ENCODE measurements around the gene VWA7. TPM values are rescaled to one million over a fixed set of nuclear protein-coding genes. Genes with fewer than 3 reads are reported as not detected.

The VWA7 gene
- total RNA-seq, 1 experiment from 2014 or later: 0.34 TPM

Small RNAs within 50 kb of the gene (small RNA-seq; reads per million reads assigned to genes)
- gene MSH5-SAPCD1 (not detected), gene RF00019 (not detected), gene RNU6-850P (not detected), gene SAPCD1 (not detected)

Other genes starting within 250 kb of the VWA7 start
- gene MCCD1, start 248.4 kb downstream of the VWA7 start, total RNA-seq (2014; rRNA removed; shearing (Covaris generic); ENCODE audit: low replicate concordance): not detected in 2 replicates
- gene DDX39B, start 235.3 kb downstream of the VWA7 start, total RNA-seq (2014; rRNA removed; shearing (Covaris generic); ENCODE audit: low replicate concordance): 412 and 561 TPM in 2 replicates
- gene ATP6V1G2, start 230.7 kb downstream of the VWA7 start, total RNA-seq (2014; rRNA removed; shearing (Covaris generic); ENCODE audit: low replicate concordance): 15.2 and 34.9 TPM in 2 replicates
- 21.8 and 46.1 TPM in 2 replicates for gene NFKBIL1, start 229.7 kb downstream of the VWA7 start, total RNA-seq (2014; rRNA removed; shearing (Covaris generic); ENCODE audit: low replicate concordance)
- 71.1 and 128 TPM in 2 replicates for gene LTA, start 205.0 kb downstream of the VWA7 start, total RNA-seq (2014; rRNA removed; shearing (Covaris generic); ENCODE audit: low replicate concordance)
- 223 and 233 TPM in 2 replicates for gene TNF, start 201.8 kb downstream of the VWA7 start, total RNA-seq (2014; rRNA removed; shearing (Covaris generic); ENCODE audit: low replicate concordance)
- 74.1 and 241 TPM in 2 replicates for gene LTB, start 194.9 kb downstream of the VWA7 start, total RNA-seq (2014; rRNA removed; shearing (Covaris generic); ENCODE audit: low replicate concordance)
- 5.1 and 6.6 TPM in 2 replicates for gene LST1, start 191.1 kb downstream of the VWA7 start, total RNA-seq (2014; rRNA removed; shearing (Covaris generic); ENCODE audit: low replicate concordance)
- gene NCR3, start 184.3 kb downstream of the VWA7 start, total RNA-seq (2014; rRNA removed; shearing (Covaris generic); ENCODE audit: low replicate concordance): not detected in 2 replicates
- gene AIF1, start 162.1 kb downstream of the VWA7 start, total RNA-seq (2014; rRNA removed; shearing (Covaris generic); ENCODE audit: low replicate concordance): 0.76 TPM in 1 of 2 replicates, not detected in the other
- 123 and 147 TPM in 2 replicates for gene PRRC2A, start 156.6 kb downstream of the VWA7 start, total RNA-seq (2014; rRNA removed; shearing (Covaris generic); ENCODE audit: low replicate concordance)
- 145 and 229 TPM in 2 replicates for gene BAG6, start 124.7 kb downstream of the VWA7 start, total RNA-seq (2014; rRNA removed; shearing (Covaris generic); ENCODE audit: low replicate concordance)
- 6.7 and 7.6 TPM in 2 replicates for gene APOM, start 121.4 kb downstream of the VWA7 start, total RNA-seq (2014; rRNA removed; shearing (Covaris generic); ENCODE audit: low replicate concordance)
- gene C6orf47, start 116.5 kb downstream of the VWA7 start, total RNA-seq (2014; rRNA removed; shearing (Covaris generic); ENCODE audit: low replicate concordance): 13.8 and 35.6 TPM in 2 replicates
- 18.6 and 26.2 TPM in 2 replicates for gene GPANK1, start 112.3 kb downstream of the VWA7 start, total RNA-seq (2014; rRNA removed; shearing (Covaris generic); ENCODE audit: low replicate concordance)
- 178 and 212 TPM in 2 replicates for gene CSNK2B, start 111.2 kb downstream of the VWA7 start, total RNA-seq (2014; rRNA removed; shearing (Covaris generic); ENCODE audit: low replicate concordance)
- gene LY6G5B, start 107.4 kb downstream of the VWA7 start, total RNA-seq (2014; rRNA removed; shearing (Covaris generic); ENCODE audit: low replicate concordance): 3.4 and 7.3 TPM in 2 replicates
- gene LY6G5C, start 96.3 kb downstream of the VWA7 start, total RNA-seq (2014; rRNA removed; shearing (Covaris generic); ENCODE audit: low replicate concordance): 0.51 TPM in 1 of 2 replicates, not detected in the other
- 55.6 and 92.1 TPM in 2 replicates for gene ABHD16A, start 74.0 kb downstream of the VWA7 start, total RNA-seq (2014; rRNA removed; shearing (Covaris generic); ENCODE audit: low replicate concordance)
- not detected in 2 replicates for gene LY6G6F, start 70.5 kb downstream of the VWA7 start, total RNA-seq (2014; rRNA removed; shearing (Covaris generic); ENCODE audit: low replicate concordance)
- gene LY6G6D, start 62.0 kb downstream of the VWA7 start, total RNA-seq (2014; rRNA removed; shearing (Covaris generic); ENCODE audit: low replicate concordance): not detected in 2 replicates
- gene LY6G6C, start 55.6 kb downstream of the VWA7 start, total RNA-seq (2014; rRNA removed; shearing (Covaris generic); ENCODE audit: low replicate concordance): not detected in 2 replicates
- gene MPIG6B, start 54.0 kb downstream of the VWA7 start, total RNA-seq (2014; rRNA removed; shearing (Covaris generic); ENCODE audit: low replicate concordance): not detected in 2 replicates
- 13.3 and 24.0 TPM in 2 replicates for gene DDAH2, start 48.0 kb downstream of the VWA7 start, total RNA-seq (2014; rRNA removed; shearing (Covaris generic); ENCODE audit: low replicate concordance)
- gene CLIC1, start 40.8 kb downstream of the VWA7 start, total RNA-seq (2014; rRNA removed; shearing (Covaris generic); ENCODE audit: low replicate concordance): 385 and 405 TPM in 2 replicates
- gene MSH5, start 37.3 kb downstream of the VWA7 start, total RNA-seq (2014; rRNA removed; shearing (Covaris generic); ENCODE audit: low replicate concordance): 30.5 and 58.4 TPM in 2 replicates
- 1.8 and 14.0 TPM in 2 replicates for gene SAPCD1, start 14.7 kb downstream of the VWA7 start, total RNA-seq (2014; rRNA removed; shearing (Covaris generic); ENCODE audit: low replicate concordance)
- gene VARS1, start 18.4 kb upstream of the VWA7 start, total RNA-seq (2014; rRNA removed; shearing (Covaris generic); ENCODE audit: low replicate concordance): 38.0 and 43.0 TPM in 2 replicates
- gene LSM2, start 29.6 kb upstream of the VWA7 start, total RNA-seq (2014; rRNA removed; shearing (Covaris generic); ENCODE audit: low replicate concordance): 44.9 and 57.4 TPM in 2 replicates
- gene HSPA1L, start 38.0 kb upstream of the VWA7 start, total RNA-seq (2014; rRNA removed; shearing (Covaris generic); ENCODE audit: low replicate concordance): 0.72 TPM in 1 of 2 replicates, not detected in the other
- gene HSPA1A, start 38.2 kb upstream of the VWA7 start, total RNA-seq (2014; rRNA removed; shearing (Covaris generic); ENCODE audit: low replicate concordance): 0.32 TPM in 1 of 2 replicates, not detected in the other
- gene HSPA1B, start 50.4 kb upstream of the VWA7 start, total RNA-seq (2014; rRNA removed; shearing (Covaris generic); ENCODE audit: low replicate concordance): 78.6 and 143 TPM in 2 replicates
- 23.7 and 38.7 TPM in 2 replicates for gene NEU1, start 85.5 kb upstream of the VWA7 start, total RNA-seq (2014; rRNA removed; shearing (Covaris generic); ENCODE audit: low replicate concordance)
- gene SLC44A4, start 101.7 kb upstream of the VWA7 start, total RNA-seq (2014; rRNA removed; shearing (Covaris generic); ENCODE audit: low replicate concordance): not detected in 2 replicates
- gene EHMT2, start 120.4 kb upstream of the VWA7 start, total RNA-seq (2014; rRNA removed; shearing (Covaris generic); ENCODE audit: low replicate concordance): 40.0 and 79.0 TPM in 2 replicates
- gene ZBTB12, start 124.8 kb upstream of the VWA7 start, total RNA-seq (2014; rRNA removed; shearing (Covaris generic); ENCODE audit: low replicate concordance): 13.3 and 26.3 TPM in 2 replicates
- gene C2, start 150.4 kb upstream of the VWA7 start, total RNA-seq (2014; rRNA removed; shearing (Covaris generic); ENCODE audit: low replicate concordance): not detected in 2 replicates
- 0.22 TPM in 1 of 2 replicates, not detected in the other for gene CFB, start 168.8 kb upstream of the VWA7 start, total RNA-seq (2014; rRNA removed; shearing (Covaris generic); ENCODE audit: low replicate concordance)
- gene NELFE, start 181.6 kb upstream of the VWA7 start, total RNA-seq (2014; rRNA removed; shearing (Covaris generic); ENCODE audit: low replicate concordance): 56.3 and 146 TPM in 2 replicates
- gene SKIC2, start 181.8 kb upstream of the VWA7 start, total RNA-seq (2014; rRNA removed; shearing (Covaris generic); ENCODE audit: low replicate concordance): 43.7 and 60.0 TPM in 2 replicates
- 20.8 and 25.0 TPM in 2 replicates for gene DXO, start 194.8 kb upstream of the VWA7 start, total RNA-seq (2014; rRNA removed; shearing (Covaris generic); ENCODE audit: low replicate concordance)
- gene C4A, start 204.7 kb upstream of the VWA7 start, total RNA-seq (2014; rRNA removed; shearing (Covaris generic); ENCODE audit: low replicate concordance): 2.9 and 3.8 TPM in 2 replicates
- 1.9 and 6.6 TPM in 2 replicates for gene C4B, start 237.5 kb upstream of the VWA7 start, total RNA-seq (2014; rRNA removed; shearing (Covaris generic); ENCODE audit: low replicate concordance)

All from Karpas-422 (cell line).